ENCODE data around the gene RASA3.

Gene RASA3

GRCh38 chr13:113962386-113962785 is 170.0 kb downstream of the RASA3 start:
- H3K4me3 ChIP-seq (ENCODE audit: low read depth, low read length) = no peak overlapping the region
- DNase-seq (ENCODE audit: low read depth) = no peak
- TF ChIP-seq, protein P1, sequence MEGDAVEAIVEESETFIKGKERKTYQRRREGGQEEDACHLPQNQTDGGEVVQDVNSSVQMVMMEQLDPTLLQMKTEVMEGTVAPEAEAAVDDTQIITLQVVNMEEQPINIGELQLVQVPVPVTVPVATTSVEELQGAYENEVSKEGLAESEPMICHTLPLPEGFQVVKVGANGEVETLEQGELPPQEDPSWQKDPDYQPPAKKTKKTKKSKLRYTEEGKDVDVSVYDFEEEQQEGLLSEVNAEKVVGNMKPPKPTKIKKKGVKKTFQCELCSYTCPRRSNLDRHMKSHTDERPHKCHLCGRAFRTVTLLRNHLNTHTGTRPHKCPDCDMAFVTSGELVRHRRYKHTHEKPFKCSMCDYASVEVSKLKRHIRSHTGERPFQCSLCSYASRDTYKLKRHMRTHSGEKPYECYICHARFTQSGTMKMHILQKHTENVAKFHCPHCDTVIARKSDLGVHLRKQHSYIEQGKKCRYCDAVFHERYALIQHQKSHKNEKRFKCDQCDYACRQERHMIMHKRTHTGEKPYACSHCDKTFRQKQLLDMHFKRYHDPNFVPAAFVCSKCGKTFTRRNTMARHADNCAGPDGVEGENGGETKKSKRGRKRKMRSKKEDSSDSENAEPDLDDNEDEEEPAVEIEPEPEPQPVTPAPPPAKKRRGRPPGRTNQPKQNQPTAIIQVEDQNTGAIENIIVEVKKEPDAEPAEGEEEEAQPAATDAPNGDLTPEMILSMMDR (conservative IDR thresholded peaks at IDR 0.05; ENCODE audit: low read depth, low read length) = no peak

DNA sequence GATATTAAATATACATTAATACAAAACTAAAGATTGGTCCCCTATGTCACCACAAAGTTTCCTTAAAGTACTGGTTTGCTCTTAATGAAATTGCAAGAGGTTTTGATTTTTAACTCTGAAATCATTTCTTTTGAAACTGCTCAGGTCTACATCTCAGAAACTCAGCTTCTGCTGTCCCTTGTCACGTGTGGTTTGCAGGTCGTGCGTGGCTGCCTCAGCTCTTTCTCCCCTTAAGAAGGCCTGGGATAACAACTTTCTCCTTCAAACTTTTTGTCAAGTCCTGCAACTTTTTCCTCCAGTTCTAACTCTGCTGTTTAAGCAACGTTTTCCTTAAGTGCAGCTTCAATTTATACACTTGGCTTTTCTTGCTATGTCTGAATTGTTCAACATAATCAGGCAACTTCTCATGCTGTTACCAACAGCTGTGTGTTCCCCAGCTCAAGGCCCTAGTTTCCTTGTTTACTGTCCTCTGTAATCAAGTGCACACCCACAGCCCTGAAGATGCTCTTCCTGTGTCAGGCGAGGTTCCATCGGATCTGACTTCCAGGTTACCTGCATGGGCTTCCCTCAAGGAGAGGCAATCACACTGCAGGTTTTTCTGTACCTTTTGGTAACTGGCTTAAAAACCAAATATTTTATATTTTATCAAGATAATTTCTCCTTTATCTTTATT is 172.0 kb downstream of the RASA3 start:
- no peak overlapping the region for H3K4me3 ChIP-seq (ENCODE audit: low read depth, low read length)
- no peak for DNase-seq (ENCODE audit: low read depth)
- TF ChIP-seq, protein P1 (conservative IDR thresholded peaks at IDR 0.05; ENCODE audit: low read depth, low read length) = no peak

GRCh38 chr13:113959198-113959597 is 173.2 kb downstream of the RASA3 start:
- H3K4me3 ChIP-seq (ENCODE audit: low read depth, low read length) = no peak overlapping the region
- TF ChIP-seq, protein P1 (conservative IDR thresholded peaks at IDR 0.05; ENCODE audit: low read depth, low read length) = no peak
- peak; percentile 20 for DNase-seq (ENCODE audit: low read depth)

DNA sequence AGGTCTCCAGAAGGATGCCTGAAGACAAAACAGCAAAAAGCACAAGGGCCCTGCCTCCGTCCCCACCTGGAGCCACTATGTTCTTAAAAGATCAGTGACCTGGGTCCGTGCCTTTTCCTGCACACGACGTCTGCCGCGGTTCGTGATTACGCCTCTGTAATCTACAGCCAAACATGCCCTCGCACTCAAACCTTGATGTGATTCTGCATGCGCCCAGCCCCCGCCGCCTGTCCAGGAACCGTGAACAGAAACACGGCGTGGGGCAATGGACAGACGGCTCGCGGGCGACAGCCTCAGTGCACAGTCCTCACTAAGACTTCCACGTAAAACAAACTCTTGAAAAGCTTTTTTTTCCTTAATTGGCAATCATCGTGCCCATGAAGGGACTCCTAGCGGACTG is 174.1 kb downstream of the RASA3 start:
- DNase-seq (ENCODE audit: low read depth) = no peak

DNA sequence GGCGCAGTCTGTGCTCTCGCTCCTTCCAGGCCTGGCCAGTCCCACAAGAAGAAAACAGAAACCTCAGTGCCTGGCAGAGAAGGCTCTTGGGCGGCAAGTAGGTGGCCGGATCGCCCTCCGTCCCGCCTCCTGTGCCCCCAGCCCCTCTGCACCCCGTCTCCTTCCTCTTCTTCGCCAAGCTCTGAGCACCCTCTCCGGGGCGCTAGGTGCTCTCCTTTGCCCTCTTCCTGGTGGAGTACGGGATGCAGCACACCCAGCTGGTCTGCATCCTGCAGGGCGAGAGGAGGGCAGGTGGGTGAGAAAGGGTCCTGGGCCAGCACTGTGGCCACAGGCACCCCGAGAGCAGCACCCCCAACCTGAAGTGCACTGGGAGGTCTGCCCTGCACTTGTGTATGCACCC is 175.9 kb downstream of the RASA3 start:
- TF ChIP-seq, protein P1 (conservative IDR thresholded peaks at IDR 0.05; ENCODE audit: low read depth, low read length) = no peak
- H3K4me3 ChIP-seq (ENCODE audit: low read depth, low read length) = no peak overlapping the region
- DNase-seq (ENCODE audit: low read depth) = no peak

More for the DNA sequence above, 174.1 kb downstream of the RASA3 start:
- H3K4me3 ChIP-seq (ENCODE audit: low read depth, low read length) = no peak overlapping the region
- TF ChIP-seq, protein P1 (conservative IDR thresholded peaks at IDR 0.05; ENCODE audit: low read depth, low read length) = no peak

DNA sequence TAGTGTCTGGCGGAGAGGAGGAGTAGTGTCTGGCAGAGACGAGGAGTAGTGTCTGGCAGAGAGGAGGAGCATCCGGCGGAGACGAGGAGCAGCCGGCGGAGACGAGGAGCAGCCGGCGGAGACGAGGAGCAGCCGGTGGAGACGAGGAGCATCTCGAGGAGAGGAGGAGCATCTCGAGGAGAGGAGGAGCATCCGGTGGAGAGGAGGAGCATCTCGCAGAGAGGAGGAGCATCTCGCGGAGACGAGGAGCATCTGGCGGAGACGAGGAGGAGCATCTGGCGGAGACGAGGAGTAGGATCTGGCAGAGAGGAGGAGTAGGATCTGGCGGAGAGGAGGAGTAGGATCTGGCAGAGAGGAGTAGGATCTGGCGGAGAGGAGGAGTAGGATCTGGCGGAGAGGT is 176.7 kb downstream of the RASA3 start:
- TF ChIP-seq, protein P1 (conservative IDR thresholded peaks at IDR 0.05; ENCODE audit: low read depth, low read length) = no peak
- no peak overlapping the region for H3K4me3 ChIP-seq (ENCODE audit: low read depth, low read length)
- no peak for DNase-seq (ENCODE audit: low read depth)

- no peak overlapping the region for H3K4me3 ChIP-seq (ENCODE audit: low read depth, low read length)
- no peak for DNase-seq (ENCODE audit: low read depth)
- TF ChIP-seq, protein P1 (conservative IDR thresholded peaks at IDR 0.05; ENCODE audit: low read depth, low read length) = no peak
Observed at GRCh38 chr13:113955235-113955634, 177.2 kb downstream of the RASA3 start.

Data from choroid plexus epithelial cell (primary cell).